ENCODE results near the gene LRRC8E. TPM values are rescaled to one million over a fixed set of nuclear protein-coding genes. Genes with fewer than 3 reads are reported as not detected.

The LRRC8E gene
- total RNA-seq, 1 donor from 2014 or later: not detected

GRCh38 chr19:7907544-7907943, 19.2 kb downstream of the LRRC8E start:
- H3K27ac ChIP-seq: no peak overlapping the region
- no peaks in the 10 kb centered on the region for H3K9me3 ChIP-seq
- H3K36me3 ChIP-seq: peaks cover 43 to 50% of the 10 kb centered on the region in 2 donors
- peak in 1 of 2 donors; percentile 43 for DNase-seq (ENCODE audit: low spot score in 2 of 2)
- intact Hi-C loops (cut with DNase I): no loop called here
- TF ChIP-seq CTCF (IDR thresholded peaks at IDR 0.05): no peak
- H3K4me1 ChIP-seq: peaks cover 5 to 21% of the 10 kb centered on the region in 2 donors
- H3K4me3 ChIP-seq: no peak overlapping the region
- no peaks in the 10 kb centered on the region for H3K27me3 ChIP-seq

GRCh38 chr19:7908078-7908699, 19.9 kb downstream of the LRRC8E start:
- no peak for TF ChIP-seq CTCF (IDR thresholded peaks at IDR 0.05)
- peak in 1 of 2 donors; percentile 37 for DNase-seq (ENCODE audit: low spot score in 2 of 2)
- intact Hi-C loops (cut with DNase I): no loop called here
- no peak overlapping the region for H3K4me3 ChIP-seq
- no peak overlapping the region for H3K27ac ChIP-seq
- H3K27me3 ChIP-seq: no peaks in the 10 kb centered on the region
- peaks cover 5 to 15% of the 10 kb centered on the region in 2 donors for H3K4me1 ChIP-seq
- peaks cover 49 to 56% of the 10 kb centered on the region in 2 donors for H3K36me3 ChIP-seq
- no peaks in the 10 kb centered on the region for H3K9me3 ChIP-seq

- no peak overlapping the region for H3K4me3 ChIP-seq
- H3K36me3 ChIP-seq: peaks cover 49 to 57% of the 10 kb centered on the region in 2 donors
- no peak for DNase-seq (ENCODE audit: low spot score in 2 of 2)
- peaks cover 5 to 15% of the 10 kb centered on the region in 2 donors for H3K4me1 ChIP-seq
- intact Hi-C loops (cut with DNase I): no loop called here
- no peaks in the 10 kb centered on the region for H3K27me3 ChIP-seq
- H3K27ac ChIP-seq: no peak overlapping the region
- H3K9me3 ChIP-seq: no peaks in the 10 kb centered on the region
- TF ChIP-seq CTCF (IDR thresholded peaks at IDR 0.05): no peak
These were observed 20.6 kb downstream of the LRRC8E start for GRCh38 chr19:7908742-7909461.

- no peak for DNase-seq (ENCODE audit: low spot score in 2 of 2)
- Histone ChIP-seq H3K9me3 (no peaks in the 10 kb centered on the region), H3K36me3 (peaks cover 49 to 57% of the 10 kb centered on the region in 2 donors), H3K4me1 (peaks cover 4 to 13% of the 10 kb centered on the region in 2 donors), H3K4me3 (no peak overlapping the region), H3K27me3 (no peaks in the 10 kb centered on the region), H3K27ac (no peak overlapping the region)
- intact Hi-C loops (cut with DNase I): no loop called here
- TF ChIP-seq CTCF (IDR thresholded peaks at IDR 0.05): no peak
These were observed 21.3 kb downstream of the LRRC8E start for GRCh38 chr19:7909471-7910067.

- Histone ChIP-seq H3K4me3 (no peak overlapping the region), H3K36me3 (peaks cover 48 to 57% of the 10 kb centered on the region in 2 donors), H3K4me1 (peaks cover 0 to 3% of the 10 kb centered on the region in 2 donors), H3K9me3 (no peaks in the 10 kb centered on the region), H3K27me3 (no peaks in the 10 kb centered on the region), H3K27ac (no peak overlapping the region)
- intact Hi-C loops (cut with DNase I): no loop called here
- no peak for TF ChIP-seq CTCF (IDR thresholded peaks at IDR 0.05)
- DNase-seq (ENCODE audit: low spot score in 2 of 2): no peak
These were observed 22.2 kb downstream of the LRRC8E start for GRCh38 chr19:7910321-7911161.

Measured in ascending aorta (tissue), 2 donors.